Osteoblast (primary cell): ENCODE measurements around the gene SMIM22. TPM values are rescaled to one million over a fixed set of nuclear protein-coding genes. Genes with fewer than 3 reads are reported as not detected.

Source experiments
- DNase-seq: peaks from one replicate; pipeline ENCODE4 v3.0.0; 2011; ENCODE audit warnings: low spot score, mixed read lengths; ENCODE audit not compliant: insufficient read length; ENCODE audit errors: missing footprints
- H2AFZ ChIP-seq: 2 replicates; pipeline ENCODE4 v1.6.0; 2011; ENCODE audit warnings: mild to moderate bottlenecking, low read length
- H3K27ac ChIP-seq: 2 replicates; pipeline ENCODE4 v1.5.1; 2011; ENCODE audit warnings: mild to moderate bottlenecking, low read depth, low read length, moderate library complexity
- H3K27me3 ChIP-seq: 2 replicates; pipeline ENCODE4 v1.6.0; 2012; ENCODE audit warnings: mild to moderate bottlenecking, control low read depth, inconsistent platforms, low read length, moderate library complexity; ENCODE audit not compliant: insufficient read depth
- H3K36me3 ChIP-seq: 2 replicates; pipeline ENCODE4 v1.5.1; 2011; ENCODE audit warnings: mild to moderate bottlenecking, low read length, control low read depth, moderate library complexity; ENCODE audit not compliant: insufficient read depth
- H3K4me1 ChIP-seq: 2 replicates; pipeline ENCODE4 v1.5.1; 2011; ENCODE audit warnings: mild to moderate bottlenecking, low read length, control low read depth, moderate library complexity; ENCODE audit not compliant: insufficient read depth
- H3K4me2 ChIP-seq: 2 replicates; pipeline ENCODE4 v1.6.0; 2011; ENCODE audit warnings: mild to moderate bottlenecking, low read length; ENCODE audit not compliant: insufficient read depth
- H3K4me3 ChIP-seq: fragments of 200-600 bp; sonication (generic); 3 replicates; pipeline ENCODE4 v1.5.1; 2012; ENCODE audit warnings: mild to moderate bottlenecking, low read length, inconsistent platforms; ENCODE audit not compliant: insufficient read depth
- H3K79me2 ChIP-seq: 2 replicates; pipeline ENCODE4 v1.6.0; 2012; ENCODE audit warnings: mild to moderate bottlenecking, low read length, control low read depth, inconsistent platforms; ENCODE audit not compliant: insufficient read depth
- H3K9me3 ChIP-seq: 2 replicates; pipeline ENCODE4 v1.5.1; 2011; ENCODE audit warnings: low read depth, low read length, control low read depth
- H4K20me1 ChIP-seq: 2 replicates; pipeline ENCODE4 v1.6.0; 2012; ENCODE audit warnings: mild to moderate bottlenecking, low read length, control low read depth; ENCODE audit not compliant: insufficient read depth
- total RNA-seq: library from RNA; depleted of rRNA; stranded (reverse); fragments of >200 nt; gene quantifications from 2 replicates; pipeline ENCODE4 v1.2.3, GENCODE V29; 2012
- TF ChIP-seq, protein P1 (sequence below): IDR thresholded peaks from 2 replicates; pipeline ENCODE4 v1.5.1; 2011; ENCODE audit warnings: mild to moderate bottlenecking, low read depth, low read length, moderate library complexity; ENCODE audit errors: extremely low read depth

SMIM22 gene
- total RNA-seq, 1 donor: not detected

DNA sequence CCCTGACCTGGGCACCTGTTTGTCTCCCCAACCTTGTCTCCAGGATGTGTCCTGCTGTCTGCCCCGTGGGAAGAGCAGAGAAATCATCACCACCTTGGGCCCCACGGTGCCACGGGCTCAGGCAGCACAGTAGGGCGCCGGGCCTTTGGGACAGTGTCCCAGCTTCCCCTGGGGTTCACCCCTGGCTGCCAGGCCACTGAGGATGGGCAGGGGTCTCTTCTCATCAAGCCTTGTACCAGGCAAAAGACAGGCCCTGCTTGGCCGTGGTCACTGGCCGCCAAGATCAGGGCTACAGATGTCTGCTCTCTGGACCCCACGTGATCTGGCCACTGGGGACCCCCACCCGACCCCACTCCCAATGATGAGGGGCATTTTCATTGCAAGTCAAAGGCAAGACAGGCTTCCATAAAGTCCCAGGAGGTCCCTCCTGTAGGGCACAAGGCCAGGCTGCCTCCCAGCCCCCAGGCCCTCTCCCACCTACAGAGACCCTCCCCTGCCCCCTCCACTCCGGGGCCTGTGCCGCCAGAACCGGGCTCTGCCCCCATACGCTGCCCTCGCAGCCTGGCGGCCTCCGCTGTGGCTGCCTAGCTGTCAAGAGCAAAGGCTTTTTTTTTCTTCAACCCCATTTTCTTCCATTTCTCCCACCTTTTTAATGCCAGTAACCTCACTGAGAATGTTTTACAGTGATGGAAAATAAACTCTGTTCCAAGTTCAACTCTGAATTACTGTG, 46.3 kb upstream of the SMIM22 start:
- Histone ChIP-seq H3K36me3 (peaks cover 17% of the 10 kb centered on the region), H3K27ac (no peak overlapping the region), H3K27me3 (no peaks in the 10 kb centered on the region), H3K79me2 (no peaks in the 10 kb centered on the region), H3K4me1 (no peaks in the 10 kb centered on the region), H4K20me1 (peaks cover 6% of the 10 kb centered on the region), H3K4me3 (no peak overlapping the region), H2AFZ (no peak overlapping the region), H3K4me2 (no peak overlapping the region), H3K9me3 (no peaks in the 10 kb centered on the region)
- DNase-seq: peak; percentile 48
- TF ChIP-seq, protein P1, sequence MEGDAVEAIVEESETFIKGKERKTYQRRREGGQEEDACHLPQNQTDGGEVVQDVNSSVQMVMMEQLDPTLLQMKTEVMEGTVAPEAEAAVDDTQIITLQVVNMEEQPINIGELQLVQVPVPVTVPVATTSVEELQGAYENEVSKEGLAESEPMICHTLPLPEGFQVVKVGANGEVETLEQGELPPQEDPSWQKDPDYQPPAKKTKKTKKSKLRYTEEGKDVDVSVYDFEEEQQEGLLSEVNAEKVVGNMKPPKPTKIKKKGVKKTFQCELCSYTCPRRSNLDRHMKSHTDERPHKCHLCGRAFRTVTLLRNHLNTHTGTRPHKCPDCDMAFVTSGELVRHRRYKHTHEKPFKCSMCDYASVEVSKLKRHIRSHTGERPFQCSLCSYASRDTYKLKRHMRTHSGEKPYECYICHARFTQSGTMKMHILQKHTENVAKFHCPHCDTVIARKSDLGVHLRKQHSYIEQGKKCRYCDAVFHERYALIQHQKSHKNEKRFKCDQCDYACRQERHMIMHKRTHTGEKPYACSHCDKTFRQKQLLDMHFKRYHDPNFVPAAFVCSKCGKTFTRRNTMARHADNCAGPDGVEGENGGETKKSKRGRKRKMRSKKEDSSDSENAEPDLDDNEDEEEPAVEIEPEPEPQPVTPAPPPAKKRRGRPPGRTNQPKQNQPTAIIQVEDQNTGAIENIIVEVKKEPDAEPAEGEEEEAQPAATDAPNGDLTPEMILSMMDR: no peak

DNA sequence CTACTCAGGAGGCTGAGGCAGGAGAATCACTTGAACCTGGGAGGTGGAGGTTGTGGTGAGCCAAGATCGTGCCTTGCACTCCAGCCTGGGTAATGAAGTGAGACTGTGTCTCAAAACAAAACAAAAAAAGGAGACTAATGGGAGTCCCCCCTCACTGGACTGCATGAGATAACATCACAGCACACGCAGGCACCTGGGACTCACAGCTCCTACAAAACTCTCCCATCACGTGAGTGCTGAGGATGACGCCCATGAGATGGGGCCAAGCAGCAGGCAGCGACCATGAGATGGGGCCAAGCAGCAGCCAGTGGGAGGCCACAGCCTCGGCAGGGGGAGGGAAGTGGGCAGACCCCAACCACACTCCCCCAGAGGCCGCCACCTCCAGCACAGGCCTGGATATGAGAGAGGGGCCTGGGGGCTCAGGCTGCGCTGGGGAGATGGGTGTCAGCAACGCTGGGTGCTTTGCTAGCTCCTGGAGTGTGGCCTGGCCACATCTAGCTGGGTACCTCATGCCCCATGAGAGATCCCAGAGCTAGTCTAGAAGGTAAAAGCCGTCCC, 45.4 kb upstream of the SMIM22 start:
- Histone ChIP-seq H3K9me3 (no peaks in the 10 kb centered on the region), H3K36me3 (peaks cover 20% of the 10 kb centered on the region), H3K79me2 (no peaks in the 10 kb centered on the region), H3K27me3 (no peaks in the 10 kb centered on the region), H3K4me2 (no peak overlapping the region), H4K20me1 (peaks cover 8% of the 10 kb centered on the region), H3K27ac (no peak overlapping the region), H2AFZ (no peak overlapping the region), H3K4me3 (no peak overlapping the region), H3K4me1 (no peaks in the 10 kb centered on the region)
- TF ChIP-seq, protein P1: no peak
- no peak for DNase-seq

DNA sequence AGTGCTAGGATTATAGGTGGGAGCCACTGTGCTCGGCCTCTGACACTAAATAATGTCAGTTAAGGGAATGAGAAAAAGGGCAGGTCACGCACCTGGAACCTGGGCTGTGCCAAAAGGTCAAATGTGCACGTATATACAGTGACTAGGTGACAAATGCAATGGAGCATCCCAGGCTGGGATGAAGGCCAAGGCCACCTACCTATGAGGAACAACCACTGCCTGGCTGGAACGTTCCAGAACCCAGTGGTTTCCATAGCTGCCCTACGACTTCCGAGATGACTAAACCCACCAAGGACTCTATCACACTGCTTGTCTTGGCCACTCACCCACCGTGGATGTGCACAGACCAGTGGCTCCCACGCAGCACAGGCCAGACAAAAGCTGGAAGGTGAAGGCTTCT, 44.3 kb upstream of the SMIM22 start:
- Histone ChIP-seq H4K20me1 (peaks cover 10% of the 10 kb centered on the region), H3K27ac (no peak overlapping the region), H3K4me1 (no peaks in the 10 kb centered on the region), H3K79me2 (peaks cover 4% of the 10 kb centered on the region), H2AFZ (no peak overlapping the region), H3K36me3 (peaks cover 29% of the 10 kb centered on the region), H3K4me3 (no peak overlapping the region), H3K9me3 (peaks cover 2% of the 10 kb centered on the region), H3K4me2 (no peak overlapping the region), H3K27me3 (no peaks in the 10 kb centered on the region)
- peak; percentile 38 for DNase-seq
- TF ChIP-seq, protein P1: no peak

DNA sequence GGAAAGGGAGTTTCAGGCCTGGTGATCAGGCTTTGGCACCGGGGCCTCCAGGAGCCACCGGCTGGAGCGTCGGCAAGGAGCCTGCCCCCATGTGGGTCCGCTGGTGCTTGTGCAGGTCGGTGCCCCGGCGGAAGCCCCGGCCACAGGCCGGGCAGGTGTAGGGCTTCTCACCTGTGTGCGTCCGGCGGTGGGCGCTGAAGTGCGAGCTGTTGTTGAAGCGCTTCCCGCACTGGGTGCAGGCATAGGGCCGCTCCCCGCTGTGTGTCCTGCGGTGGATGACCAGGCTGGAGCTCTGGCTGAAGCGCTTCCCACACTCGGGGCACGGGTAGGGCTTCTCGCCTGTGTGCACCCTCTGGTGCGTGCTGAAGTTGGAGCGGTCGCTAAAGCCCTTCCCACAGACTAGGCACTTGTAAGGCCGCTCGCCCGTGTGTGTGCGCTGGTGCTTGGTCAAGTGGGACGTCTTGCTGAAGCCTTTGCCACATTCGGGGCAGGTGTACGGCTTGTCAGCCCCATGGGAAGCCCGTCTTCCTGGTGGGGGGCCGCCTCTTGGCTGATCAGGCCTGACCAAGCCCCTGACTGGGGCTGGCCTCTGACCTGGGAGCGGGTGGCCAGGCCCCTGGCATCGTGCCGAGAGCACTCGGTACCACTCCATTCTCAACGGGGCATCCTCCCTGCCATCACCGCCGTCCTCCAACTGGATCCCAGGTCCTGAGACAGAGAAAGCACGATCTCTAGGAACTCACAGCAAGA, 42.6 kb upstream of the SMIM22 start:
- H4K20me1 ChIP-seq: peaks cover 10% of the 10 kb centered on the region
- H3K9me3 ChIP-seq: peaks cover 3% of the 10 kb centered on the region
- no peak overlapping the region for H3K4me2 ChIP-seq
- no peaks in the 10 kb centered on the region for H3K4me1 ChIP-seq
- peaks cover 38% of the 10 kb centered on the region for H3K36me3 ChIP-seq
- no peak overlapping the region for H3K27ac ChIP-seq
- TF ChIP-seq, protein P1: no peak
- H3K4me3 ChIP-seq: no peak overlapping the region
- H3K79me2 ChIP-seq: peaks cover 4% of the 10 kb centered on the region
- no peak overlapping the region for H2AFZ ChIP-seq
- peak; percentile 53 for DNase-seq
- H3K27me3 ChIP-seq: no peaks in the 10 kb centered on the region
